ENCODE measurements around the gene CYB5R3.

The CYB5R3 gene

GRCh38 chr22:42615092-42615859 lies 33.9 kb downstream of the CYB5R3 start:
- DNase-seq (ENCODE audit: low read depth): peak; percentile 99
- no peak overlapping the region; the same call in 1 of the 2 replicates for H3K4me3 ChIP-seq (ENCODE audit: low read depth, low read length)
- TF ChIP-seq, protein P1, sequence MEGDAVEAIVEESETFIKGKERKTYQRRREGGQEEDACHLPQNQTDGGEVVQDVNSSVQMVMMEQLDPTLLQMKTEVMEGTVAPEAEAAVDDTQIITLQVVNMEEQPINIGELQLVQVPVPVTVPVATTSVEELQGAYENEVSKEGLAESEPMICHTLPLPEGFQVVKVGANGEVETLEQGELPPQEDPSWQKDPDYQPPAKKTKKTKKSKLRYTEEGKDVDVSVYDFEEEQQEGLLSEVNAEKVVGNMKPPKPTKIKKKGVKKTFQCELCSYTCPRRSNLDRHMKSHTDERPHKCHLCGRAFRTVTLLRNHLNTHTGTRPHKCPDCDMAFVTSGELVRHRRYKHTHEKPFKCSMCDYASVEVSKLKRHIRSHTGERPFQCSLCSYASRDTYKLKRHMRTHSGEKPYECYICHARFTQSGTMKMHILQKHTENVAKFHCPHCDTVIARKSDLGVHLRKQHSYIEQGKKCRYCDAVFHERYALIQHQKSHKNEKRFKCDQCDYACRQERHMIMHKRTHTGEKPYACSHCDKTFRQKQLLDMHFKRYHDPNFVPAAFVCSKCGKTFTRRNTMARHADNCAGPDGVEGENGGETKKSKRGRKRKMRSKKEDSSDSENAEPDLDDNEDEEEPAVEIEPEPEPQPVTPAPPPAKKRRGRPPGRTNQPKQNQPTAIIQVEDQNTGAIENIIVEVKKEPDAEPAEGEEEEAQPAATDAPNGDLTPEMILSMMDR (IDR thresholded peaks at IDR 0.05; ENCODE audit: low read depth, low read length, missing control alignments): no peak

GRCh38 chr22:42614312-42615091 lies 34.7 kb downstream of the CYB5R3 start, which contains the start of gene POLDIP3:
TSS of gene POLDIP3 (minus strand) at chr22:42614883. CDS start at chr22:42614857, 26 bp downstream.
- DNase-seq (ENCODE audit: low read depth): peak; percentile 95
- peak within 1 kb of the TSS; percentile 92 for H3K4me3 ChIP-seq (ENCODE audit: low read depth, low read length)
- TF ChIP-seq, protein P1 (IDR thresholded peaks at IDR 0.05; ENCODE audit: low read depth, low read length, missing control alignments): peak; percentile 12

- H3K4me3 ChIP-seq (ENCODE audit: low read depth, low read length): peak overlapping the region; percentile 92
- DNase-seq (ENCODE audit: low read depth): no peak
- TF ChIP-seq, protein P1 (IDR thresholded peaks at IDR 0.05; ENCODE audit: low read depth, low read length, missing control alignments): no peak
Observed at GRCh38 chr22:42613872-42614301, 35.3 kb downstream of the CYB5R3 start.

DNA sequence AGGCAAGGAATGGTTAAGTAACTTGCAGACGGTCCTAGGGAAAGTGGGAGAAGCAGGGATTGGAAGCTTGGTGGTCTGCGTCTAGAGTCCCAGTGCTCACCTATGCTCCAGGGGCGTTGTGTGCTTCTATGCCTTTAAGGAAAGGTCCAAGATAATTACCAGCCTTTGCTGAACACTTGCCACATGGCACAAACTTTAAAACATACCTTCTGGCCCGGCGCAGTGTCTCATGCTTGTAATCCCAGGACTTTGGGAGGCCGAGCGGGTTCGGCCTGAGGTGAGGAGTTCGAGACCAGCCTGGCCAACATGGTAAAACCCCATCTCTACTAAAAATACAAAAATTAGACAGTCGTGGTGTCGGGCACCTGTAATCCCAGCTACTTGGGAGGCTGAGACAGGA lies 36.9 kb downstream of the CYB5R3 start:
- DNase-seq (ENCODE audit: low read depth): no peak
- TF ChIP-seq, protein P1 (IDR thresholded peaks at IDR 0.05; ENCODE audit: low read depth, low read length, missing control alignments): no peak
- H3K4me3 ChIP-seq (ENCODE audit: low read depth, low read length): no peak overlapping the region

- TF ChIP-seq, protein P1 (IDR thresholded peaks at IDR 0.05; ENCODE audit: low read depth, low read length, missing control alignments): no peak
- no peak overlapping the region for H3K4me3 ChIP-seq (ENCODE audit: low read depth, low read length)
- no peak for DNase-seq (ENCODE audit: low read depth)
Observed at GRCh38 chr22:42611051-42611450, 38.1 kb downstream of the CYB5R3 start.

DNA sequence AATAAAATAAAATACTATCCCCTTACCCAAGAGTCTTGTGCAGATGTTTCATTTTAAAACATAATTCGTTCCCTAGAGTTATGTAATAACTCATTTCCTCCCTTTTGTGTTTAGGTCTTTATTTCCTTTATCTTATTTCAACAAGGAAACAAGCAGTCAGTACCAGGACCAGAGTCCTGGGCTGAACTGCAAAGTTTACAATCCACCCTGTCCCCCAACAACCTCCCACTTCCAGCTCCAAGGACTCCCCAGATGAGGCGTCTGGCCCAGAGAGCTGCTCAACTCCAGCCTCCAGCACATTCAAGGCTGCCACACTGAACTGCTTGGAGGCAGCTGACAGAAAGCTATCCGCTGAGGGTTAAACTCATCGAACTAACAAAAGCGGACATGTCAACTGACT lies 39.0 kb downstream of the CYB5R3 start:
- TF ChIP-seq, protein P1 (IDR thresholded peaks at IDR 0.05; ENCODE audit: low read depth, low read length, missing control alignments): no peak
- DNase-seq (ENCODE audit: low read depth): no peak
- no peak overlapping the region for H3K4me3 ChIP-seq (ENCODE audit: low read depth, low read length)
